ENCODE data around the gene SERPINE1.

Gene SERPINE1

DNA sequence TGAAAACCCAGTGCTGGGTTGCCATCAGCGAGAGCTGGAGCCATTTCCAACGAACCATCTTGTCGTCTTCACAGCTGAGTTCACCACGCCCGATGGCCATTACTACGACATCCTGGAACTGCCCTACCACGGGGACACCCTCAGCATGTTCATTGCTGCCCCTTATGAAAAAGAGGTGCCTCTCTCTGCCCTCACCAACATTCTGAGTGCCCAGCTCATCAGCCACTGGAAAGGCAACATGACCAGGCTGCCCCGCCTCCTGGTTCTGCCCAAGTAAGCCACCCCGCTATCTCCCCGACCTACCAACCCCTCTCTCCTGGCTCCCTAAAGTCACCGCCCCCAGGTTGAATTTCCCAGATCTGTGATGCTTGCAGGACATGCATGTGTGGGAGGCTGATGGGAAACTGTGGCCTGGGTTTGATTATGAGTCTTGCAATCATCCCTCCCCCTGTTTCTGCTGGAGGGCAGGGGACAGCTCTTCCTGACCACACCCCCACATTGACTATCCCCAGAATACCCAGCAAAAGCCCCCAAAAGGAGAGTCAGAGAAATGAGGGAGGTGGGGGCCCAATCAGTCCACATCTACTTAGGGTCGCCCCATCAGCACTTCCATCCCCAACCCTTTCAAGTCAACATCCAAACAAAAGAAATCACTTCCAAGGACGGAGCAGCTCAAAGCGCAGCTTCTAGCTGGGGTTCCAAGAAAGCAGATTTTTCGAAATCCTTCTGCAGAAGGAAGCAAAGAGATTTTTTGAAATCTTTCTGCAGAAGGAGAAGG is 6.9 kb downstream of the SERPINE1 start:
- no peak for TF ChIP-seq JUND (IDR thresholded peaks at IDR 0.05; ENCODE audit: low read depth)
- DNase-seq (ENCODE audit: low read depth in 1 of 2, low spot score in 1 of 2), result no peak
- in situ Hi-C loops (cut with HindIII; ENCODE audit: low pct_unique_long_range_greater_than_20kb, low sequenced_read_pairs), result no loop called here

DNA sequence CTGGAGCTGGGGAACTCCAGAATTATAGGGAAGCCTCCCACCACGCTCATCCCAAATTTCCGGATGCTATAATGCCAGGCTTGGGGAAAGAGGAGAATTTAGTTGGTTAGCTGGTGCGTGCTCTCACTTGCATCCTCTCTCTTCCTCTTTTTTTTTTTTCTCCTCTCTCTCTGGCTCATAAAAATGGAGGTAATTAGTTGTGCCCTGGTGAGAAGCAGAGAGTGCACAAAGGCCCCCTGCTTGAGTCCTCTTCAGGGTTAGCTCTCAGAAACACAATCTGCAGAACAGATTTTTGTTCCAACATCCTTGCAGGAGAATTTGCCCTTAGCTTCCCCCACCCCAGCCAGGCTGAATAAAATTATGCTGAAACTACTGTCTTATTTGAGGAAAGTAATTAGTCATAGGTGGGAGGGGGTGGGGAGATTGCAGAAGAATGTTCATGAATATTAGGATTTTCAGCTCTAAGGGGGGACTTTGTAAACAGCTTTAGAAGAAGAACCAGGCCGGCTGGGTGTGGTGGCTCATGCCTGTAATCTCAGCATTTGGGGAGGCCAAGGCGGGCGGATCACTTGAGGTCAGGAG is 7.6 kb downstream of the SERPINE1 start:
- TF ChIP-seq JUND (IDR thresholded peaks at IDR 0.05; ENCODE audit: low read depth), result no peak
- in situ Hi-C loops (cut with HindIII; ENCODE audit: low pct_unique_long_range_greater_than_20kb, low sequenced_read_pairs), result no loop called here
- no peak for DNase-seq (ENCODE audit: low read depth in 1 of 2, low spot score in 1 of 2)

DNA sequence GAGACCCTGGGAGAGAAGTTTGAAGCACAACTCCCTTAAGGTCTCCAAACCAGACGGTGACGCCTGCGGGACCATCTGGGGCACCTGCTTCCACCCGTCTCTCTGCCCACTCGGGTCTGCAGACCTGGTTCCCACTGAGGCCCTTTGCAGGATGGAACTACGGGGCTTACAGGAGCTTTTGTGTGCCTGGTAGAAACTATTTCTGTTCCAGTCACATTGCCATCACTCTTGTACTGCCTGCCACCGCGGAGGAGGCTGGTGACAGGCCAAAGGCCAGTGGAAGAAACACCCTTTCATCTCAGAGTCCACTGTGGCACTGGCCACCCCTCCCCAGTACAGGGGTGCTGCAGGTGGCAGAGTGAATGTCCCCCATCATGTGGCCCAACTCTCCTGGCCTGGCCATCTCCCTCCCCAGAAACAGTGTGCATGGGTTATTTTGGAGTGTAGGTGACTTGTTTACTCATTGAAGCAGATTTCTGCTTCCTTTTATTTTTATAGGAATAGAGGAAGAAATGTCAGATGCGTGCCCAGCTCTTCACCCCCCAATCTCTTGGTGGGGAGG is 10.8 kb downstream of the SERPINE1 start:
- in situ Hi-C loops (cut with HindIII; ENCODE audit: low pct_unique_long_range_greater_than_20kb, low sequenced_read_pairs), result no loop called here
- TF ChIP-seq JUND (IDR thresholded peaks at IDR 0.05; ENCODE audit: low read depth), result no peak
- DNase-seq (ENCODE audit: low read depth in 1 of 2, low spot score in 1 of 2), result no peak

- in situ Hi-C loops (cut with HindIII; ENCODE audit: low pct_unique_long_range_greater_than_20kb, low sequenced_read_pairs), result no loop called here
- DNase-seq (ENCODE audit: low read depth in 1 of 2, low spot score in 1 of 2), result peak in 1 of 2 experiments; percentile 73
- TF ChIP-seq JUND (IDR thresholded peaks at IDR 0.05; ENCODE audit: low read depth), result no peak
Measured at GRCh38 chr7:101138213-101138870, 11.4 kb downstream of the SERPINE1 start.

DNA sequence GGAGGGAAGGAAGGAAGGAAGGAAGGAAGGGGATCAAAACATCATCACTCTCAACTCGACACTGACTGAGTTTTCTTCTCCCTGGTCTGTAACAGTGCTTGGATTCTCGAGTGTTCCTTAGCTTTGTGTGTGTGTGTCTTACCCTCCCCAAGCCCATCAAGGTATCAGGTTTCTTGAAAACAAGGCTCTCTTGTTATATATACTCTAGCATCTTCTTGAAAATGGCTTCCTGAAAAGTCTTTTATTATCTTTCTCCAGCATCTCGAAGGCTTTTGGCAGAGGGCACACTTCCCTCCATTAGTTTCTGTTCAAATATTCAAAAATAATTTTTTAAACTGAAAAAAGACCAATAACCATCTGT is 13.4 kb downstream of the SERPINE1 start:
- TF ChIP-seq JUND (IDR thresholded peaks at IDR 0.05; ENCODE audit: low read depth), result no peak
- in situ Hi-C loops (cut with HindIII; ENCODE audit: low pct_unique_long_range_greater_than_20kb, low sequenced_read_pairs), result no loop called here
- no peak for DNase-seq (ENCODE audit: low read depth in 1 of 2, low spot score in 1 of 2)

DNA sequence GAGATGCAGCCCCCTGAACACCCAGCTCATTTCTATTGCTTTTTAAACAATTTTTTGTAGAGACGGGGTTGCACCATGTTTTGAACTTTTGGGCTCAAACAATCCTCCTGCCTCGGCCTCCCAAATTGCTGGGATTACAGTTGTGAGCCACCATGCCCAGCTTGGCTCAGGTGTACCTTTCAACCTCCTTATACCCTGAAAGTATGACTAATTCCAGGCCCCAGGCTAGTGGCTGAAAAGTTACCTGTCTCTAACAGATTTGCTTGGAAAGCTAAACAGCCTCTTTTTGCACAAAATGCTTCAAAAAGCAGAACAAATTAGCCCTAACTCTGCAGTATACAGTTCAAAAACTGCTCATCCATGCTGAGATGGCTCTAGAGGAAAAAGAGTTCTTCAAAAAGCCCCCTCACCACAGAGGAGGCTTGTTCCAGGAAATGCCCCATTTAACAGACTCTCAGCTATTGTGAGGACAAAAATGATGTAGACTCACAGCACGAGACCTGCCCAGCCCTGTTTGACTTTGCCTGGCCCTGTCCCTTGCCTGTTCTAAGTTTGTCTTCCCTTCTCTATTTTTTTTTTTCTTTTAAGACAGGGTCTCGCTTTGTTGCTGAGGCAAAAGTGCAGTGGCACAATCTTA is 14.0 kb downstream of the SERPINE1 start:
- in situ Hi-C loops (cut with HindIII; ENCODE audit: low pct_unique_long_range_greater_than_20kb, low sequenced_read_pairs), result no loop called here
- no peak for TF ChIP-seq JUND (IDR thresholded peaks at IDR 0.05; ENCODE audit: low read depth)
- DNase-seq (ENCODE audit: low read depth in 1 of 2, low spot score in 1 of 2), result no peak

DNA sequence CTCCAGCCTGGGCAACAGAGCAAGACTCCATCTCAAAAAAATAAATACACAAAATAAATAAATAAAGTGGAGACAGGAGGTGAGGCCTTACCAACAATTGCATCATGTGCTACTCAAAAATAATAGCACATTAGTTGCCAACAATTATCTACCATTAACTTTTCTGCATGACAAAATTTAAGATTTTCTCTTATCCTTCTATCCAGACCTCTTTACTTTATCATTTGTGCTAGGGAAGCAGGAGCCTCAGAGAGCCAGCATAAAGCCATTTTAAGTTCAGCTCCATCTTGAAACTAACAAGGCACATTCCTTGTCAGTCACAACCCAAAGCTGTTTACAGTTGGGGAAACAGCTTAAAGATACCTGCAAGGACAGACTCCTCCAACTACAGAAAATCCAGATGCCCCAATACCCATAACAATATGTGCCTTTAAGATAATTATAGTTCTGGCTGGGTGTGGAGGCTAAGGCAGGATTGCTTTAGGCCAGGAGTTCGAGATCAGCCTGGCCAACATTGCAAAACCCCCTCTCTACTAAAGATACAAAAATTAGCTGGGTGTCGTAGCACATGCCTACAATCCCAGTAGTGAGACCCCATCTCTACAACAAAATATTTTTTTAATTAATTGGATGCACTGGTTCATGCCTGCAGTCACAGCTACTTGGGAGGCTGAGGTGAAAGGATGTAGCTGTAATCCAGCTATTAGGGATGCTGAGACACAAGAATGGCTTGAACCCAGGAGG is 25.2 kb downstream of the SERPINE1 start:
- DNase-seq (ENCODE audit: low read depth in 1 of 2, low spot score in 1 of 2), result no peak
- in situ Hi-C loops (cut with HindIII; ENCODE audit: low pct_unique_long_range_greater_than_20kb, low sequenced_read_pairs), result no loop called here

GRCh38 chr7:101153969-101154692 is 27.2 kb downstream of the SERPINE1 start, which contains the start of gene AP1S1:
Gene AP1S1 (plus strand): TSS chr7:101154476. CDS start chr7:101154515, 39 bp downstream.
- DNase-seq (ENCODE audit: low read depth in 1 of 2, low spot score in 1 of 2), result peak; percentile 94
- in situ Hi-C loops (cut with HindIII; ENCODE audit: low pct_unique_long_range_greater_than_20kb, low sequenced_read_pairs), result no loop called here
- TF ChIP-seq JUND (IDR thresholded peaks at IDR 0.05; ENCODE audit: low read depth), result no peak

More for the DNA sequence above, 25.2 kb downstream of the SERPINE1 start:
- TF ChIP-seq JUND (IDR thresholded peaks at IDR 0.05; ENCODE audit: low read depth), result no peak

DNA sequence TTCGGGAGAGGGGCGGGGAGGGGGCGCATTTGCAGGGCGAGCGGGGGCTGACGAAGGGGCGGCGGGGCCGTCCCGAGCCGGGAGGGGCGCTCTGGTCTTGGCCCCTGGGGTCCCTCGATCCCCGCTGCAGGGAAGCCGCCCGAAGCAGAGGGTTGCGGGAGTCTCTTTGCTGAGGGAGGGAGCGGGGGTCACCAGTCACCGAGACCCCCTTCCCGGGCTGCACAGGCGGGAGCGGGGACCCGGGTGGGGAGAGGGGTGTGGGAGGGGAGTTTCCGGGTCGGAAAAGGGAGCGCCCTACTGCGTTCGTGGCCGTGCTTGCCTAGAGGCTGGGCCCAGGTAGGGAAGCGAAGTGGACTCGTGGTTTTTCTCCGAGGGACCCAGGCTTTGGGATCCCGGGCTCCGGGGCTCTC is 27.8 kb downstream of the SERPINE1 start:
- in situ Hi-C loops (cut with HindIII; ENCODE audit: low pct_unique_long_range_greater_than_20kb, low sequenced_read_pairs), result no loop called here
- TF ChIP-seq JUND (IDR thresholded peaks at IDR 0.05; ENCODE audit: low read depth), result no peak
- DNase-seq (ENCODE audit: low read depth in 1 of 2, low spot score in 1 of 2), result peak in 1 of 2 experiments; percentile 29

DNA sequence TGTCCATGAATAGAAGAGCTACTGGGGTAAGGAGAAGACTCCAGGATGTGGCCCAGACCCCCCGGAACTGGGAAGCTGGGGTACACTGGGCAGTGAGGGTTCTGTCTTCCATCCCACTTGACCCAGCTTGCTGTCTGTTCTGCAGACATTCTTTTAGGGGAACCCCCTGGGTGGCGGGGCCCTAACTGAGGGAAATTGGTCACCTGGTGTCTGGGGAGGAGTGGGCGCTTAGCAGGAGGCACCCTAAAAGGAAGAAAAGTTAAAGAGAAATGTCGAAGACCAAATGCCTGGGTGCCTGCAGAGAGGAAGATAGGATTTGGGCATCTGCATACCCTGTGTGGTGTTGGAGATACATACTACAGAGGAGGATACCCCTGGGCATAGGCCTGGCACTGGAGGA is 28.4 kb downstream of the SERPINE1 start:
- in situ Hi-C loops (cut with HindIII; ENCODE audit: low pct_unique_long_range_greater_than_20kb, low sequenced_read_pairs), result no loop called here
- no peak for TF ChIP-seq JUND (IDR thresholded peaks at IDR 0.05; ENCODE audit: low read depth)
- no peak for DNase-seq (ENCODE audit: low read depth in 1 of 2, low spot score in 1 of 2)

DNA sequence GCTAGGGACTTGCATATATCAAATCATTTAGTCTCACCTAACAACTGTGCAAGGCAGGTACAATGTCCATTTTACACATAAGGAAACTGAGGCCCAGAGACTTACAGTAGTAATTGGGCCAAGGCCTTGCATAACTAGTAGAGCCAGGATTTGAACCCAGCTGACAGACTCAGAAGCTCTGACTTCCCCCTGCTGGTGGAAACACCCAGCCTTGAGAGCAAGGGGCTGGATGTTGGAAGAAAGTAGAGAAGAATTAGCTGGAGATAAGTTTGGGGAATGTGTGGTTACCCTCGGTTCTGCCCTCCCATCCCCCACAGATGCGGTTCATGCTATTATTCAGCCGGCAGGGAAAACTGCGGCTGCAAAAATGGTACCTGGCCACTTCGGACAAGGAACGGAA is 29.4 kb downstream of the SERPINE1 start:
- no peak for TF ChIP-seq JUND (IDR thresholded peaks at IDR 0.05; ENCODE audit: low read depth)
- in situ Hi-C loops (cut with HindIII; ENCODE audit: low pct_unique_long_range_greater_than_20kb, low sequenced_read_pairs), result no loop called here
- no peak for DNase-seq (ENCODE audit: low read depth in 1 of 2, low spot score in 1 of 2)

Measured in T47D (cell line).